Loucy (cell line): ENCODE data around the gene TOX2.

ENCODE experiments used
- CTCF ChIP-seq: fragments of 200-600 bp; sonication (generic); conservative IDR thresholded peaks from 2 replicates; pipeline ENCODE4 v1.5.1; 2014; ENCODE audit warnings: mild to moderate bottlenecking, antibody characterized with exemption, low read length
- EZH2phosphoT487 ChIP-seq: fragments of 200-600 bp; IDR thresholded peaks from 2 replicates; pipeline ENCODE4 v1.6.1; 2018; ENCODE audit warnings: antibody characterized with exemption, mild to moderate bottlenecking, moderate library complexity, borderline replicate concordance

GRCh38 chr20:44067650-44068081, 153.0 kb downstream of the TOX2 start:
- no peak for TF ChIP-seq CTCF
- no peak for TF ChIP-seq EZH2phosphoT487
